HCT116 (cell line): Measurements from ENCODE around the gene LRIG1. TPM values are rescaled to one million over a fixed set of nuclear protein-coding genes. Genes with fewer than 3 reads are reported as not detected.

Experiments
- ATAC-seq: fragments of 200-7000 bp; cut with Tn5 transposase; 2 replicates; pipeline ENCODE4 v1.9.1; 2020; ENCODE audit warnings: mild to moderate bottlenecking, moderate library complexity
- BruUV-seq: library from RNA; stranded (reverse); fragments of 400-500 nt; replicated peaks from 2 replicates; lab custom pipeline; 2021; lab: Mats Ljungman, UMichigan
- CTCF ChIA-PET: fragments of 300-600 bp; sonication (Branson Sonifier 250); formaldehyde crosslinking; loops from one replicate; lab custom pipeline; 2021; ENCODE audit warnings: antibody characterized with exemption; lab: Charles Lee
- POLR2A ChIA-PET: fragments of 300-600, 350-600 bp; sonication (Branson Sonifier 250); formaldehyde crosslinking; loops from one replicate; lab custom pipeline; 2021; ENCODE audit warnings: antibody characterized with exemption; lab: Charles Lee
- RAD21 ChIA-PET, 2 experiments: fragments of 300-600 bp; sonication (Branson Sonifier 250); formaldehyde crosslinking; loops; one replicate each; lab custom pipeline; 2023; ENCODE audit warnings: low total read pairs in 2 of 2; ENCODE audit not compliant: uncharacterized antibody in 2 of 2, unreplicated experiment in 2 of 2, low non-redundant PET in 1 of 2; lab: Charles Lee
- DNase-seq: peaks from one replicate; pipeline ENCODE4 v3.0.0-alpha.2; 2010; ENCODE audit warnings: low read depth, low spot score
- H2AFZ ChIP-seq: fragments of 200-600 bp; shearing (Covaris generic), sonication (generic); 2 replicates; pipeline ENCODE4 v1.6.1; 2017; ENCODE audit warnings: low read depth, mixed run types, mixed read lengths, antibody characterized with exemption, low read length; ENCODE audit not compliant: poor library complexity, severe bottlenecking
- H3K27ac ChIP-seq: 2 replicates; pipeline ENCODE4 v1.5.1; 2012; ENCODE audit warnings: low read depth, low read length
- H3K27me3 ChIP-seq: fragments of 200-600 bp; sonication (generic); 2 replicates; pipeline ENCODE4 v1.6.1; 2016; ENCODE audit warnings: mixed run types, low read length, mixed read lengths; ENCODE audit not compliant: insufficient read depth
- H3K36me3 ChIP-seq, 2 experiments: fragments of 200-500 bp in 1 of 2; fragments of 200-600 bp in 1 of 2; sonication (Bioruptor generic) in 1 of 2; sonication (generic) in 1 of 2; 2 replicates each; pipeline versions ENCODE4 v1.5.1 to v1.6.1; 2014 to 2016; ENCODE audit warnings: low read length in 2 of 2, inconsistent platforms in 1 of 2, mixed read lengths in 1 of 2, mixed run types in 1 of 2; ENCODE audit not compliant: insufficient read depth in 2 of 2, control insufficient read depth in 1 of 2
- H3K4me1 ChIP-seq, 2 experiments: fragments of 200-600 bp in 1 of 2; sonication (generic) in 1 of 2; 2 replicates each; pipeline versions ENCODE4 v1.5.1 to v1.6.1; 2012 to 2017; ENCODE audit warnings: low read length in 2 of 2, inconsistent platforms in 1 of 2, mild to moderate bottlenecking in 1 of 2, mixed read lengths in 1 of 2, mixed run types in 1 of 2, moderate library complexity in 1 of 2; ENCODE audit not compliant: insufficient read depth in 2 of 2, control insufficient read depth in 1 of 2
- H3K4me2 ChIP-seq: fragments of 200-600 bp; sonication (generic); 2 replicates; pipeline ENCODE4 v1.6.1; 2017; ENCODE audit warnings: mixed run types, low read length, mixed read lengths
- H3K4me3 ChIP-seq, 2 experiments: fragments of 200-600 bp in 1 of 2; sonication (generic) in 1 of 2; replicated peaks in 1 of 2; 2 replicates each; pipeline ENCODE4 v1.5.1; 2011 to 2016; ENCODE audit warnings: low read length in 2 of 2, control low read depth in 1 of 2, low read depth in 1 of 2, mild to moderate bottlenecking in 1 of 2, mixed read lengths in 1 of 2, mixed run types in 1 of 2
- H3K79me2 ChIP-seq: fragments of 200-600 bp; sonication (generic); 2 replicates; pipeline ENCODE4 v1.6.1; 2017; ENCODE audit warnings: mild to moderate bottlenecking, mixed run types, low read length, moderate library complexity, mixed read lengths; ENCODE audit not compliant: insufficient read depth
- H3K9ac ChIP-seq: fragments of 200-600 bp; sonication (generic); 2 replicates; pipeline ENCODE4 v1.6.1; 2016; ENCODE audit warnings: low read length, mixed read lengths
- H3K9me2 ChIP-seq: fragments of 200-600 bp; sonication (generic), shearing (Covaris generic); 2 replicates; pipeline ENCODE4 v1.6.1; 2017; ENCODE audit warnings: mixed run types, mild to moderate bottlenecking, moderate library complexity; ENCODE audit not compliant: insufficient read depth
- H3K9me3 ChIP-seq, 2 experiments: fragments of 200-500 bp in 1 of 2; fragments of 200-600 bp in 1 of 2; sonication (Bioruptor generic) in 1 of 2; sonication (generic) in 1 of 2; 2 replicates each; pipeline ENCODE4 v1.6.1; 2014 to 2017; ENCODE audit warnings: low read length in 2 of 2, mixed read lengths in 2 of 2, inconsistent platforms in 1 of 2, low read depth in 1 of 2, mild to moderate bottlenecking in 1 of 2, mixed run types in 1 of 2, moderate library complexity in 1 of 2; ENCODE audit not compliant: control insufficient read depth in 1 of 2, insufficient read depth in 1 of 2
- H4K20me1 ChIP-seq: fragments of 200-600 bp; sonication (generic), shearing (Covaris generic); 2 replicates; pipeline ENCODE4 v1.6.1; 2017; ENCODE audit warnings: mixed run types, mild to moderate bottlenecking, moderate library complexity; ENCODE audit not compliant: insufficient read depth
- CBX3 ChIP-seq: IDR thresholded peaks from 2 replicates; pipeline ENCODE4 v1.6.1; 2012; ENCODE audit warnings: low read depth
- CEBPB ChIP-seq: IDR thresholded peaks from 2 replicates; pipeline ENCODE4 v1.6.1; 2012; ENCODE audit warnings: low read depth
- EGR1 ChIP-seq: IDR thresholded peaks from 2 replicates; pipeline ENCODE4 v1.6.1; 2012; ENCODE audit warnings: low read depth
- EZH2phosphoT487 ChIP-seq: fragments of 200-600 bp; IDR thresholded peaks from 2 replicates; pipeline ENCODE4 v1.6.1; 2018; ENCODE audit warnings: antibody characterized with exemption, borderline replicate concordance
- POLR2AphosphoS5 ChIP-seq: IDR thresholded peaks from 2 replicates; pipeline ENCODE4 v1.6.1; 2011; ENCODE audit warnings: mild to moderate bottlenecking, low read depth, low read length, moderate library complexity
- SP1 ChIP-seq: IDR thresholded peaks from 2 replicates; pipeline ENCODE4 v1.6.1; 2012; ENCODE audit warnings: low read depth
- SRF ChIP-seq: IDR thresholded peaks from 2 replicates; pipeline ENCODE4 v1.6.1; 2012; ENCODE audit warnings: low read depth
- TCF7L2 ChIP-seq: IDR thresholded peaks from 2 replicates; pipeline ENCODE4 v1.7.0; 2011; ENCODE audit warnings: borderline replicate concordance, inconsistent platforms; ENCODE audit not compliant: insufficient read depth, insufficient read length; ENCODE audit errors: extremely low read depth
- YY1 ChIP-seq: IDR thresholded peaks from 2 replicates; pipeline ENCODE4 v1.6.1; 2011; ENCODE audit warnings: low read length, low read depth, moderate library complexity, mild to moderate bottlenecking; ENCODE audit not compliant: insufficient replicate concordance; ENCODE audit errors: extremely low read depth
- ZFX ChIP-seq: fragments of 450-650 bp; IDR thresholded peaks from 2 replicates; pipeline ENCODE4 v1.6.1; 2017
- ZNF274 ChIP-seq: fragments of 200-500 bp; sonication (Bioruptor generic); IDR thresholded peaks from 2 replicates; pipeline ENCODE4 v1.6.1; 2014; ENCODE audit warnings: mild to moderate bottlenecking, low read depth, low read length, inconsistent platforms
- intact Hi-C: fragments of 100-400 bp; cut with micrococcal nuclease; formaldehyde crosslinking; loops from 2 replicates; pipeline ENCODE4 v1.10.0; 2022
- total RNA-seq: library from RNA; stranded (reverse); gene quantifications from one replicate; pipeline ENCODE4 v1.2.1, GENCODE V29; 2021; ENCODE audit not compliant: unreplicated experiment
- TF ChIP-seq, protein P1 (sequence below): IDR thresholded peaks from 2 replicates; pipeline ENCODE4 v1.6.1; 2012
- TF ChIP-seq, protein P2 (sequence below), 3 experiments: fragments of 200-600 bp in 1 of 3; sonication (generic) in 1 of 3; IDR thresholded peaks in 2 of 3; conservative IDR thresholded peaks in 1 of 3; 2 replicates each; pipeline ENCODE4 v1.5.1; 2012 to 2017; ENCODE audit warnings: low read depth in 2 of 3, low read length in 2 of 3, antibody characterized with exemption in 1 of 3, borderline replicate concordance in 1 of 3, control low read depth in 1 of 3, mild to moderate bottlenecking in 1 of 3, mixed read lengths in 1 of 3, mixed run types in 1 of 3, moderate library complexity in 1 of 3; ENCODE audit not compliant: insufficient read depth in 1 of 3
- TF ChIP-seq, protein P3 (sequence below): IDR thresholded peaks from 2 replicates; pipeline ENCODE4 v1.6.1; 2012; ENCODE audit warnings: low read depth

The LRIG1 gene
- total RNA-seq, 1 experiment from 2014 or later, result 3.1 TPM

DNA sequence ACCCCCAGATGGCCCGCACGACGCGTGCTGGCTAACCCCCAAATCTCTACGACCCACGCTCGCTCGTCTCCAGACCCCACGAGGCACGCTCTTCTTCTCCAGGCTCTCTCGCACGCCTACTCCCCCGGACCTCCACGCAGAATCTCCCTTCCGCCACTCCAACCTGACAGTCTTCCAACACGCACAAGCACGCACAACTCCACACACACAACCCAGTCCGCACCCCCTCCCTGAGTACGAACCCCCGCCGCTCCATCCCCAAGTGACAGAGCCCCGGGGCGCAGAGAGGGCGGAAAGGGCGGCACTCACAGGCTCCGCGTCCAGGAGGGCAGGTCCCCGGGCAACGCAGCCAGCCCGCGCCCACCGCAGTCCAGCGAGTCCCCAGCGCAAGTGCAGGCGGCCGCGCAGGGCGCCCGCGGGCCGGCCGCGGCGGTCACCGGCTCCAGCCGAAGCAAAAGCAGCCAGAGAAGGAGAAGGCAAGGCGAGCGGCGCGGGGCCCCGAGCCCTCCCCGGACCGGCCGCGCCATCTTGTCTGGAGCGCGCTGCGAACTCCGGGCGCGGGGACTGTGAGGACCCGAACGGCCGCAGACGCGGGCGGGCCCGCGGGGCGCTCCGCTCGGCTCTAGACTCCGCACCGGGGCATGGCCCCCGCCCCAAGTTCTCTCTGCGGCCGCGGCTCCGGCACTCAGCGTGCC, 794 bp downstream of the LRIG1 start:
- Histone ChIP-seq H3K4me1 (peaks cover 0 to 12% of the 10 kb centered on the region in 2 experiments; a peak in 2 of 4 replicates), H3K9me2 (no peaks in the 10 kb centered on the region), H3K27ac (peak overlapping the region; percentile 40; the same call in 1 of the 2 replicates), H3K79me2 (no peaks in the 10 kb centered on the region), H3K27me3 (peaks cover 40% of the 10 kb centered on the region), H3K9ac (0 out of 2 replicates have a peak overlapping the region, but pooled peaks have one; percentile 17), H2AFZ (no peak overlapping the region), H4K20me1 (no peaks in the 10 kb centered on the region), H3K4me3 (peak overlapping the region; percentile 36 to 53), H3K9me3 (no peaks in the 10 kb centered on the region), H3K4me2 (peak overlapping the region; percentile 76), H3K36me3 (no peaks in the 10 kb centered on the region)
- TF ChIP-seq SRF (no peak), SP1 (no peak), CEBPB (no peak), TCF7L2 (no peak), EGR1 (no peak), ZNF274 (no peak), ZFX (no peak), EZH2phosphoT487 (no peak), YY1 (no peak), POLR2AphosphoS5 (no peak), CBX3 (no peak)
- TF ChIP-seq, protein P1, sequence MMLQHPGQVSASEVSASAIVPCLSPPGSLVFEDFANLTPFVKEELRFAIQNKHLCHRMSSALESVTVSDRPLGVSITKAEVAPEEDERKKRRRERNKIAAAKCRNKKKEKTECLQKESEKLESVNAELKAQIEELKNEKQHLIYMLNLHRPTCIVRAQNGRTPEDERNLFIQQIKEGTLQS, result no peak
- TF ChIP-seq, protein P2, sequence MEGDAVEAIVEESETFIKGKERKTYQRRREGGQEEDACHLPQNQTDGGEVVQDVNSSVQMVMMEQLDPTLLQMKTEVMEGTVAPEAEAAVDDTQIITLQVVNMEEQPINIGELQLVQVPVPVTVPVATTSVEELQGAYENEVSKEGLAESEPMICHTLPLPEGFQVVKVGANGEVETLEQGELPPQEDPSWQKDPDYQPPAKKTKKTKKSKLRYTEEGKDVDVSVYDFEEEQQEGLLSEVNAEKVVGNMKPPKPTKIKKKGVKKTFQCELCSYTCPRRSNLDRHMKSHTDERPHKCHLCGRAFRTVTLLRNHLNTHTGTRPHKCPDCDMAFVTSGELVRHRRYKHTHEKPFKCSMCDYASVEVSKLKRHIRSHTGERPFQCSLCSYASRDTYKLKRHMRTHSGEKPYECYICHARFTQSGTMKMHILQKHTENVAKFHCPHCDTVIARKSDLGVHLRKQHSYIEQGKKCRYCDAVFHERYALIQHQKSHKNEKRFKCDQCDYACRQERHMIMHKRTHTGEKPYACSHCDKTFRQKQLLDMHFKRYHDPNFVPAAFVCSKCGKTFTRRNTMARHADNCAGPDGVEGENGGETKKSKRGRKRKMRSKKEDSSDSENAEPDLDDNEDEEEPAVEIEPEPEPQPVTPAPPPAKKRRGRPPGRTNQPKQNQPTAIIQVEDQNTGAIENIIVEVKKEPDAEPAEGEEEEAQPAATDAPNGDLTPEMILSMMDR (IDR thresholded peaks at IDR 0.05 in 2 of 3, conservative IDR thresholded peaks at IDR 0.05 in 1 of 3; ENCODE audit: borderline replicate concordance in 1 of 3, insufficient read depth in 1 of 3, low read depth in 2 of 3, low read length in 2 of 3), result no peak
- TF ChIP-seq, protein P3, sequence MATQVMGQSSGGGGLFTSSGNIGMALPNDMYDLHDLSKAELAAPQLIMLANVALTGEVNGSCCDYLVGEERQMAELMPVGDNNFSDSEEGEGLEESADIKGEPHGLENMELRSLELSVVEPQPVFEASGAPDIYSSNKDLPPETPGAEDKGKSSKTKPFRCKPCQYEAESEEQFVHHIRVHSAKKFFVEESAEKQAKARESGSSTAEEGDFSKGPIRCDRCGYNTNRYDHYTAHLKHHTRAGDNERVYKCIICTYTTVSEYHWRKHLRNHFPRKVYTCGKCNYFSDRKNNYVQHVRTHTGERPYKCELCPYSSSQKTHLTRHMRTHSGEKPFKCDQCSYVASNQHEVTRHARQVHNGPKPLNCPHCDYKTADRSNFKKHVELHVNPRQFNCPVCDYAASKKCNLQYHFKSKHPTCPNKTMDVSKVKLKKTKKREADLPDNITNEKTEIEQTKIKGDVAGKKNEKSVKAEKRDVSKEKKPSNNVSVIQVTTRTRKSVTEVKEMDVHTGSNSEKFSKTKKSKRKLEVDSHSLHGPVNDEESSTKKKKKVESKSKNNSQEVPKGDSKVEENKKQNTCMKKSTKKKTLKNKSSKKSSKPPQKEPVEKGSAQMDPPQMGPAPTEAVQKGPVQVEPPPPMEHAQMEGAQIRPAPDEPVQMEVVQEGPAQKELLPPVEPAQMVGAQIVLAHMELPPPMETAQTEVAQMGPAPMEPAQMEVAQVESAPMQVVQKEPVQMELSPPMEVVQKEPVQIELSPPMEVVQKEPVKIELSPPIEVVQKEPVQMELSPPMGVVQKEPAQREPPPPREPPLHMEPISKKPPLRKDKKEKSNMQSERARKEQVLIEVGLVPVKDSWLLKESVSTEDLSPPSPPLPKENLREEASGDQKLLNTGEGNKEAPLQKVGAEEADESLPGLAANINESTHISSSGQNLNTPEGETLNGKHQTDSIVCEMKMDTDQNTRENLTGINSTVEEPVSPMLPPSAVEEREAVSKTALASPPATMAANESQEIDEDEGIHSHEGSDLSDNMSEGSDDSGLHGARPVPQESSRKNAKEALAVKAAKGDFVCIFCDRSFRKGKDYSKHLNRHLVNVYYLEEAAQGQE, result no peak
- ChIA-PET RAD21 (no interaction called here), CTCF (no interaction called here), POLR2A (no interaction called here)
- no TSS peak for BruUV-seq
- DNase-seq (no peak), ATAC-seq (no peak)
- intact Hi-C loops, result no loop called here
